Breast epithelium (tissue), 4 donors: ENCODE data around the gene IVL. TPM values are rescaled to one million over a fixed set of nuclear protein-coding genes. Genes with fewer than 3 reads are reported as not detected.

Source experiments
- DNase-seq, 2 donors: peaks; one replicate each; pipeline ENCODE4 v3.0.0-alpha.2; 2019; ENCODE audit warnings: low spot score in 2 of 2
- H3K27ac ChIP-seq, 2 donors: fragments of 200-600 bp; sonication (generic) in 1 of 2; one replicate each; pipeline ENCODE4 v1.5.1; 2016 to 2019; ENCODE audit warnings: mild to moderate bottlenecking in 1 of 2
- H3K27me3 ChIP-seq, 2 donors: fragments of 200-600 bp; sonication (generic) in 1 of 2; one replicate each; pipeline versions ENCODE4 v1.5.1 to v1.6.0; 2017 to 2019; ENCODE audit warnings: control low read depth in 1 of 2, mild to moderate bottlenecking in 1 of 2
- H3K36me3 ChIP-seq: fragments of 200-600 bp; one replicate; pipeline ENCODE4 v1.5.1; 2019
- H3K4me1 ChIP-seq, 2 donors: fragments of 200-600 bp; sonication (generic); one replicate each; pipeline ENCODE4 v1.5.1; 2016 to 2019; ENCODE audit warnings: control low read depth in 1 of 2
- H3K4me3 ChIP-seq, 3 donors: fragments of 200-600 bp; sonication (generic); 1 replicate in 2 of 3; 2 replicates in 1 of 3; pipeline ENCODE4 v1.5.1; 2016 to 2019; ENCODE audit warnings: mild to moderate bottlenecking in 3 of 3, moderate library complexity in 2 of 3
- H3K9me3 ChIP-seq, 2 donors: fragments of 200-600 bp; sonication (generic) in 1 of 2; one replicate each; pipeline ENCODE4 v1.5.1; 2016 to 2019; ENCODE audit warnings: control low read depth in 1 of 2
- CTCF ChIP-seq, 3 donors: fragments of 450-650 bp; IDR thresholded peaks; one replicate each; pipeline ENCODE4 v1.5.1; 2016 to 2017; ENCODE audit warnings: antibody characterized with exemption in 3 of 3, mild to moderate bottlenecking in 3 of 3, moderate library complexity in 3 of 3
- POLR2A ChIP-seq: fragments of 450-650 bp; IDR thresholded peaks from one replicate; pipeline ENCODE4 v1.6.1; 2016; ENCODE audit warnings: antibody characterized with exemption, mild to moderate bottlenecking, moderate library complexity
- POLR2AphosphoS5 ChIP-seq, 3 donors: sonication (generic); formaldehyde crosslinking; IDR thresholded peaks; one replicate each; pipeline ENCODE4 v1.6.1; 2017; ENCODE audit warnings: antibody characterized with exemption in 3 of 3
- intact Hi-C: fragments of 100-400 bp; cut with DNase I; formaldehyde crosslinking; loops from one replicate; pipeline ENCODE4 v1.15.1; 2023; ENCODE audit warnings: low total_unique reads
- total RNA-seq, 3 donors: library from RNA; depleted of rRNA; stranded (reverse); fragments of >200 nt; gene quantifications; one replicate each; pipeline ENCODE4 v1.1.0, GENCODE V29; 2016

Gene IVL, protein sequence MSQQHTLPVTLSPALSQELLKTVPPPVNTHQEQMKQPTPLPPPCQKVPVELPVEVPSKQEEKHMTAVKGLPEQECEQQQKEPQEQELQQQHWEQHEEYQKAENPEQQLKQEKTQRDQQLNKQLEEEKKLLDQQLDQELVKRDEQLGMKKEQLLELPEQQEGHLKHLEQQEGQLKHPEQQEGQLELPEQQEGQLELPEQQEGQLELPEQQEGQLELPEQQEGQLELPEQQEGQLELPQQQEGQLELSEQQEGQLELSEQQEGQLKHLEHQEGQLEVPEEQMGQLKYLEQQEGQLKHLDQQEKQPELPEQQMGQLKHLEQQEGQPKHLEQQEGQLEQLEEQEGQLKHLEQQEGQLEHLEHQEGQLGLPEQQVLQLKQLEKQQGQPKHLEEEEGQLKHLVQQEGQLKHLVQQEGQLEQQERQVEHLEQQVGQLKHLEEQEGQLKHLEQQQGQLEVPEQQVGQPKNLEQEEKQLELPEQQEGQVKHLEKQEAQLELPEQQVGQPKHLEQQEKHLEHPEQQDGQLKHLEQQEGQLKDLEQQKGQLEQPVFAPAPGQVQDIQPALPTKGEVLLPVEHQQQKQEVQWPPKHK
- not detected for total RNA-seq

DNA sequence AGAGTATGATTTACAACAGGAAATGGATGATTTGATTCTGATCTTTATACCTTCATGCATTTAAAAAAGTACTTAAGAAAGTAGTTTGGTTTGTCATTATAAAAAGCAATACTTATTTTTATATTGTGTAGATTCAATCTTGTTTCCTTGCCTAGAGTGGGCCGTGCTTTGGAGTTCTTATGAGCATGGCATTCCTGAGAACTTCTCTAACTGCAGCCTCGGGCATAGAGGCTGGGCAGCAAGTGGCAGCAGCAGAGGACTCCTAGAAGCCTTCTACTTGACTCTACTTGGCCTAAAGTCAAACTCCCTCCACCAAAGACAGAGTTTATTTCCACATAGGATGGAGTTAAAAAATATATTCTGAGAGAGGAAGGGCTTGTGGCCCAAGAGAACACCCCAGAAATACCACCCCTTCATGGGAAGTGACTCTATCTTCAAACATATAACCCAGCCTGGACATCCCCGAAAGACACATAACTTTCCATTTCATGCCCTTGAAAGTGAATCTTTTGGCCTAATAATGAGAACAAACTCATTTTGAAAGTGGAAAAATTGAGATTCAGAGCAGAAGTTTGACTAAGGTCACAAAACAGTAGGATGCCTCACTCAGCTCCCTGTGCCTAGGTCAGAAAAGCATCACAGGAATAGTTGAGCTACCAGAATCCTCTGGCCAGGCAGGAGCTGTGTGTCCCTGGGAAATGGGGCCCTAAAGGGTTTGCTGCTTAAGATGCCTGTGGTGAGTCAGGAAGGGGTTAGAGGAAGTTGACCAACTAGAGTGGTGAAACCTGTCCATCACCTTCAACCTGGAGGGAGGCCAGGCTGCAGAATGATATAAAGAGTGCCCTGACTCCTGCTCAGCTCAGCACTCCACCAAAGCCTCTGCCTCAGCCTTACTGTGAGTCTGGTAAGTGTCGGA is at the start of gene IVL:
IVL (plus strand) TSS at position 861 of the 916 bp plus-strand sequence. CDS start 1,252 bp downstream, outside the sequence.
- H3K4me3 ChIP-seq: no peak within 1 kb of the TSS
- H3K36me3 ChIP-seq: no peaks in the 10 kb centered on the region
- peaks cover 0 to 4% of the 10 kb centered on the region in 2 donors for H3K27me3 ChIP-seq
- H3K4me1 ChIP-seq: no peaks in the 10 kb centered on the region
- no peak for TF ChIP-seq POLR2AphosphoS5 (IDR thresholded peaks at IDR 0.05)
- no peak for TF ChIP-seq CTCF (IDR thresholded peaks at IDR 0.05)
- TF ChIP-seq POLR2A: no peak
- DNase-seq: no peak
- intact Hi-C loops: no loop called here
- H3K27ac ChIP-seq: no peak within 1 kb of the TSS
- peaks cover 0 to 6% of the 10 kb centered on the region in 2 donors for H3K9me3 ChIP-seq

DNA sequence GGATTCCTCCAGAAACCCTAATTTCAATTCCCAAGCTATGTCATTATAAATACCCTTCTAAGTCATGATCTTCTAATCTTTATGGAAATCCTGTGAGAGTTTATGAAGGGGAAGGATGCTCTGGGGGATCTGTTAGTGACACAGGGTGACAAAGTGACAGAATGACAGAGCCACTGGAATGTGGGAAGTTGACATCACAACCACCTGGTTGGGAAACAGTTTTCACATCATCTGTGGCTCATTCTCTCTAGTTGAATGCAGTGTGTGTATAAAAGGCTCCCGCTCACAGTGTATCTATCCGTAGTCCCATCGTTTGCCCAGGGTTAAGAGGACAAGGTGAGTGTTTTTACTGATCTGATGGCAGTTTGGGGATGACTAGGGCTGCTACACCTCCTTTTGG is 48.6 kb upstream of the IVL start, which contains the start of gene LCE7A:
LCE7A (plus strand) TSS at position 301 of the 400 bp plus-strand sequence. CDS start 702 bp downstream, outside the sequence.
- H3K27ac ChIP-seq: no peak within 1 kb of the TSS
- no peaks in the 10 kb centered on the region for H3K9me3 ChIP-seq
- no peaks in the 10 kb centered on the region for H3K4me1 ChIP-seq
- H3K36me3 ChIP-seq: no peaks in the 10 kb centered on the region
- TF ChIP-seq POLR2AphosphoS5 (IDR thresholded peaks at IDR 0.05) (no peak), POLR2A (no peak)
- no peak for DNase-seq
- H3K27me3 ChIP-seq: no peaks in the 10 kb centered on the region
- intact Hi-C loops: no loop called here
- H3K4me3 ChIP-seq: no peak within 1 kb of the TSS

DNA sequence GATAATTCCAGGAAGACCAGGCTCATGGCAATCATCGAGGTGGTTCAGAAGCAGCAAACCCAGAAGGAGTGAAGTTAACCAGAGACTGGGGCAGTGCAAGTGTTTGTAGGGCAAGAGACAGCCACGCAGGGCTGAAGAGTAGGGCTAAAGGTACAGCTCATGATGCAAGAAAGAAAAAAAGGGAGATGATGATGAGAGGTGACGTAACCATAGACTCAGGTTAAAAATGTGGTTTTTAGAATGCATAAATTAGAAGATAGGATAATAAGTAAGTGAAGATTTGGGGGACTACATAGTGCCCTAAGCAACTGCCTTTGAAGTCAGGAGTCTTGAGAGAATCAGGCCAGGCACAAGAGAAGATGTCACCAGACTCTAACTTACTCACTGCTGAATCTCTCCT is 48.2 kb upstream of the IVL start:
- no peaks in the 10 kb centered on the region for H3K36me3 ChIP-seq
- H3K4me3 ChIP-seq: no peak overlapping the region
- no peaks in the 10 kb centered on the region for H3K9me3 ChIP-seq
- TF ChIP-seq POLR2AphosphoS5 (IDR thresholded peaks at IDR 0.05): no peak
- TF ChIP-seq POLR2A: no peak
- TF ChIP-seq CTCF (IDR thresholded peaks at IDR 0.05): no peak
- no peak for DNase-seq
- no peak overlapping the region for H3K27ac ChIP-seq
- intact Hi-C loops: no loop called here
- H3K27me3 ChIP-seq: no peaks in the 10 kb centered on the region
- no peaks in the 10 kb centered on the region for H3K4me1 ChIP-seq

DNA sequence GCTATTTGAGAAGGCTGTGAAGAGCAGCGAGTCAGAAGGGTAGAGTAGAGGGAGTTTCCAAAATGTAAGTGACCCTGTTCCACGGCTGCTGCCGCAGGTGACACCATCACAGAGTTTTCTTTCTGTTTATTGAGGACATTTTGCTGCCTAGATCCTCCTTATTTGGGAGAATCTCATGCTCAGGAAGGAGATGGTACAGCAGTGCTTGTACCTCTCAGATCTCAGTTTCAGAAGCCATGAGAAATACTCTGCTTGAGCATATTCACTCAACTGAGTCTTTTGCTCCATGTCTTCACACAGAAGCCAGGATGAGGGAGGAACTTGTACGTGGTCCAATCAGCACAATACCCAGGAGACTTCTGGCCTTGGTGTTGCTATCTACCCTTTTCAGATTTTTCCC is 47.0 kb upstream of the IVL start:
- no peaks in the 10 kb centered on the region for H3K4me1 ChIP-seq
- TF ChIP-seq CTCF (IDR thresholded peaks at IDR 0.05) (no peak), POLR2AphosphoS5 (IDR thresholded peaks at IDR 0.05) (no peak), POLR2A (no peak)
- H3K27me3 ChIP-seq: no peaks in the 10 kb centered on the region
- intact Hi-C loops: no loop called here
- H3K36me3 ChIP-seq: no peaks in the 10 kb centered on the region
- H3K4me3 ChIP-seq: no peak overlapping the region
- H3K27ac ChIP-seq: no peak overlapping the region
- no peak for DNase-seq
- H3K9me3 ChIP-seq: no peaks in the 10 kb centered on the region

GRCh38 chr1:152864443-152864842 is 43.9 kb upstream of the IVL start:
- intact Hi-C loops: no loop called here
- no peaks in the 10 kb centered on the region for H3K27me3 ChIP-seq
- H3K9me3 ChIP-seq: no peaks in the 10 kb centered on the region
- no peak for DNase-seq
- H3K36me3 ChIP-seq: no peaks in the 10 kb centered on the region
- H3K27ac ChIP-seq: no peak overlapping the region
- no peak for TF ChIP-seq CTCF (IDR thresholded peaks at IDR 0.05)
- no peak for TF ChIP-seq POLR2A
- TF ChIP-seq POLR2AphosphoS5 (IDR thresholded peaks at IDR 0.05): no peak
- no peaks in the 10 kb centered on the region for H3K4me1 ChIP-seq
- no peak overlapping the region for H3K4me3 ChIP-seq
